ENCODE measurements around the gene GYS1.
A peak's percentile ranks its signal among the peaks of the same experiment; 100 is the strongest.

DNA sequence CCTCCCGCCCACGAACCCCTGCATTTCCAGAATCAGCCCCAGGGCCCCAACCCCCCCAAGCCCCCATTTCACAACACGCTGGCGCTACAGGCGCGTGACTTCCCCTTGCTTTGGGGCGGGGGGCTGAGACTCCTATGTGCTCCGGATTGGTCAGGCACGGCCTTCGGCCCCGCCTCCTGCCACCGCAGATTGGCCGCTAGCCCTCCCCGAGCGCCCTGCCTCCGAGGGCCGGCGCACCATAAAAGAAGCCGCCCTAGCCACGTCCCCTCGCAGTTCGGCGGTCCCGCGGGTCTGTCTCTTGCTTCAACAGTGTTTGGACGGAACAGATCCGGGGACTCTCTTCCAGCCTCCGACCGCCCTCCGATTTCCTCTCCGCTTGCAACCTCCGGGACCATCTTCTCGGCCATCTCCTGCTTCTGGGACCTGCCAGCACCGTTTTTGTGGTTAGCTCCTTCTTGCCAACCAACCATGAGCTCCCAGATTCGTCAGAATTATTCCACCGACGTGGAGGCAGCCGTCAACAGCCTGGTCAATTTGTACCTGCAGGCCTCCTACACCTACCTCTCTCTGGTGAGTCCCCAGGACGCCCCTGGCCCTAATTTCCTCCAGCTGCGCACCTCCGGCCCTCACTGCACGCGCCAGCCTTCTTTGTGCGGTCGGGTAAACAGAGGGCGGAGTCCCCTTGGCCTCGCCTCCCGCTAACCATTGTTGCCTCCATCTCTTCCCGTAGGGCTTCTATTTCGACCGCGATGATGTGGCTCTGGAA is 27.9 kb downstream of the GYS1 start, which contains the start of gene FTL:
- TF ChIP-seq, protein P1, sequence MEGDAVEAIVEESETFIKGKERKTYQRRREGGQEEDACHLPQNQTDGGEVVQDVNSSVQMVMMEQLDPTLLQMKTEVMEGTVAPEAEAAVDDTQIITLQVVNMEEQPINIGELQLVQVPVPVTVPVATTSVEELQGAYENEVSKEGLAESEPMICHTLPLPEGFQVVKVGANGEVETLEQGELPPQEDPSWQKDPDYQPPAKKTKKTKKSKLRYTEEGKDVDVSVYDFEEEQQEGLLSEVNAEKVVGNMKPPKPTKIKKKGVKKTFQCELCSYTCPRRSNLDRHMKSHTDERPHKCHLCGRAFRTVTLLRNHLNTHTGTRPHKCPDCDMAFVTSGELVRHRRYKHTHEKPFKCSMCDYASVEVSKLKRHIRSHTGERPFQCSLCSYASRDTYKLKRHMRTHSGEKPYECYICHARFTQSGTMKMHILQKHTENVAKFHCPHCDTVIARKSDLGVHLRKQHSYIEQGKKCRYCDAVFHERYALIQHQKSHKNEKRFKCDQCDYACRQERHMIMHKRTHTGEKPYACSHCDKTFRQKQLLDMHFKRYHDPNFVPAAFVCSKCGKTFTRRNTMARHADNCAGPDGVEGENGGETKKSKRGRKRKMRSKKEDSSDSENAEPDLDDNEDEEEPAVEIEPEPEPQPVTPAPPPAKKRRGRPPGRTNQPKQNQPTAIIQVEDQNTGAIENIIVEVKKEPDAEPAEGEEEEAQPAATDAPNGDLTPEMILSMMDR (IDR thresholded peaks at IDR 0.05 in 4 of 5, conservative IDR thresholded peaks at IDR 0.05 in 1 of 5), result no peak
- peak; percentile 99 to 100 for TF ChIP-seq POLR2A (IDR thresholded peaks at IDR 0.05)

Data from gastrocnemius medialis (tissue), 4 donors.